GM19043 (cell line): ENCODE results near the gene MTSS2.

Source experiments
- ATAC-seq: cut with Tn5 transposase; IDR thresholded peaks from one replicate; pipeline ENCODE4 v1.9.1; 2021; ENCODE audit warnings: low read depth; ENCODE audit not compliant: unreplicated experiment

Gene MTSS2

DNA sequence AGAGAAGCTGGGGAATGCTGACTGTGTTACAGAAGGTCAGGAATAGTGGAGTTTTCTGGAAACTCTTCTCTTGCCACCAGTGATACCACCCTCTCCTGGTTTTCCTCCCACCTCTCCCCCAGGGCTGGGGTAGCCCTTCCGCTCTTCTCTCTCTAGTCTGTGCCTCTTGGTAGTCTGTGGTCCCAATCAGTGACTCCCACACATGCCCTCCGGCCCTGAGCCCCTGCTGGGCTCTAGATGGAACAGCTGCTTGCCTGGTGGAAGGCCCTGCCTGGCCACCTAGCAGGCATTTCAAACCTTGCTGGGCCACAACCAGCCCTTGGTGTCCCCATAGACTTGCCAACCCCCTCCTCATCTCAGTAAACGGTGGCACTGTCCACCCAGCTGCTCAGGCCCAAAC lies 15.2 kb upstream of the MTSS2 start:
- no peak for ATAC-seq

DNA sequence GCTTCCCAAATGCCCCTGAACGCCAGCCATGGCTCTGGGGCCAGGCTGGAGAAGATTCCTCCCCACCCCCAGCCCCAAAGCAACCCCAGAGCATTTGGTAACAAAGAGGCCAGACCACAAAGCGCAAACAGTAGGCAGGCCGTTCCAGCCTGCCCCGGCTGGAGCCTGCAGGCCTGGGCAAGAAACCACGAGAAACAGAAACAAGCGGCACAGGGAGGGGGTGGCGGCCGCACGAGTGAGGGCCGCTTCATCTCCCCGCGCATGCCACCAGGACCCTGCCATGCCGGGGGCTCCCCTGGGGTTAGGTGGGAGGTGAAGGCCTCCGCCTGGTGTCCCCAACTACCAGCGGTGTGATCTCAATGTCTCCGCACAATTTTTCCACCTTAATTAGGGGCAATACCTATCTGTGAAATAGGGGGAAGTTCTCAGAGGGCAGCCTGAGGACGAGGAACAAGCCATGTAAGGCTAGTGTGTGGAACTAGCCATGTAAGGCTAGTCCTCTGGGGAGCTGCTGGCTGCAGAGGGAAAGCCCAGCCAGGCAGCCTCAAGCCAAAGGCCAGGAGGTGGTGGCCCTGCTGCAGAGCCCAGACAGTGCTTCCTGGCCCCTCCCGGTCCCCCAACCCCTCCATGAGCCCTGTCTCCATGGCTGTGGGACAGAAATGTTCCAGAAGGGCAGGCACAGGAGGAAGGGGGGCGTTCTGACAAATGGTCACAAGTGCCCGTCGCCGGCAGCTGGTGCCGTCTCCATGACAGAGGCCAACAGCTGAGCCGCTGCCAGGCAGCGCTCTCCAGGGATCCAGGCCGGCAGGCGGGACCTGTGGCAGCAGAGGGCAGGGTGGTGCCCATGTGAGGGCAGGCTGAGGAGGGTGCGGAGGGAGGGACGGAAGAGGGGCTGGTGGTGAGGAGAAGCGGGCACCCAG lies 14.5 kb upstream of the MTSS2 start:
- no peak for ATAC-seq

GRCh38 chr16:70699696-70700095 lies 13.8 kb upstream of the MTSS2 start:
- no peak for ATAC-seq

GRCh38 chr16:70698901-70699300 lies 13.0 kb upstream of the MTSS2 start:
- no peak for ATAC-seq

DNA sequence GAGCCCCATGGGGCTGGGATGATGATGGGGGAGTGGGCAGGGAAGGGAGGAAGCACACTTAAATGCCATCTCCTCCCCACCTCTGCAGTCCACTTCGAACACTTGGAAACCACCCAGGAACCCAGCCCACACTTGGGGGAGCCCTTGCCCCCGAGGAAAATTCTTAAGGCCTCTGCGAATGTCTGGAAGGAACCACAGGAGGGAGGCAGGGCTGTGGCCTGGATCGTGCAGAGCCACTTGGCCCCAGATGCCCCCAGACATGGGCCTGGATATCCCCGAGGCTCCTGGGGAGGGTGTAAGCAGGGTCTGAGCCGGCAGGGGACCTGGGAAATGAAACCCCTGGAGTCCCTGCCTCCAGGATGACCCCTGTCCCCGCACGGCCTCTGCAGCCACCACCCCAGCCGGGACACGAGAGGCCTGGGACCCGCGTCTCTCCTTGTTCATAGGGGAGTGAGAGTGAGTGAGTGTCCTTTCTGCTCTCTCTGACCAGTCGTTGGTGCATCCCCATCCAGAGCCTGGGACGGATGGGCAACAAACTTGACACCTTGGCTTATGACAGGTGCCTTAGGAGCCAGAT lies 11.8 kb upstream of the MTSS2 start:
- no peak for ATAC-seq

DNA sequence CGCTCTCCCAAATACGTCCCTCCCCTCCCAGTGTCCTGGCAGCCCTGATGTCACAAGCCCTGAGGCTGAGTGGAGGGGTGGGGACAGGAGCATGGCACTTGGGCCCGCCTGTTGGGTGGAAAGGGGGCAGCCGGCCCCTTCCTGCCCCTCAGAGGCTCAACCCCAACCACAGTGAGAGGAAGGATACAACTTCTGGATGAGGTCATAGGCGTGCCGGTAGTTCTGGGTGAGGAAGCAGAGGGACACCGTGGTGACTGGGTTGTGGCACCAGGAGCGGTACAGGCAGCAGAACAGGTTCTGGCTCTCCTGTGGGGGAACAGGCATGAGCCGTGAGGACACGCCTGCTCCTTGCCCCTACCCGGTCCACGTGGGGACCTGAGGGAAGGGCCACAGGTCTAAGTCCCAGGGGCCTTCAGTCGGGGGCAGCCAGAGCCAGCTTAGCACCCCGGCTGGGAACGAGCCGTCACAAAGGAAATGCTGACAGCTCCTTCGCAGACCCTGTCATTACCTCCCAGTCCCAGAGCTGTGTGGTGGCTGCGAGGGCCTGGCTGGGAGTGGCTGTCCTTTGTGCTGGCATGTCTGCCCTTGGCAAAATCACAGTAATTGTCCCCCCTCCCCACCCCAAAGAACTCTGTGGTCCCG lies 11.2 kb upstream of the MTSS2 start:
- no peak for ATAC-seq

- ATAC-seq: no peak
Observed at GRCh38 chr16:70696355-70696754, 10.5 kb upstream of the MTSS2 start.

DNA sequence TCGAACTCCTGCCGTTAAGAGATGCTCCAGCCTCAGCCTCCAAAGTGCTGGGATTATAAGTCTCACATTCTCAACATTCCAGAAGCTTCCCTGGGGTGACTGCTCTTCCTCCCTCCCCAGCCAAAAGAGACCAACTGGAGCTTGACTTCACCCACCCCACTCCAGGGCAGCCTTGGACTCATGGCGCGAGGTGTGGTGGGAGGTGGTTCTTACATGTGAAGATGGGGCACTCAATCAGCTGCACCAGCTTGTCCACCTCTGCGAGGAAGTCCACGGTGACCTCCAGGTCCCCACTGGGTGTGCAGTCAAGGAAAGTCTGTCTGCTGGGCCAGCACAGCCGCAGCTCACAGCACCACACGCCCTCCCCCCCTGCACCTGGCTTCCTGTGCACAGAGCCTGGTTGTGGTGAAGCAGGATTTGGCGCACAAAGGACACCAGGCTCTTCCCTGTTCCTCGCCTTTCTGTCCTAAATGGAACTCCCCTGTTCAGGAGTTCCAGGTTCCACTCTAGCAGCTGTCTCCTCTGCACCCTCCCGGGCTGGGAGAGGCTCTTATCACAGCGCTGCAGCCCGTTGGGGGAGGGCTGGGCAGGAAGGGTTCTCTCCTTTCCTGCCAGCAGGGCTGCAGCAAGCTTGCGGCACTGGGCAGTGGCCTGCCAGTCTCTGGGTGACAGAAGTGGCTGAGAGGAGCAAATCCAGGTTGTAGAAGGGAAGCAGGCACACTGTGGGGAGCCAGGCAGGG lies 9.6 kb upstream of the MTSS2 start:
- peak; percentile 40 for ATAC-seq

GRCh38 chr16:70694868-70695218 lies 9.0 kb upstream of the MTSS2 start:
- ATAC-seq: no peak

GRCh38 chr16:70694088-70694867 lies 8.4 kb upstream of the MTSS2 start:
- no peak for ATAC-seq

DNA sequence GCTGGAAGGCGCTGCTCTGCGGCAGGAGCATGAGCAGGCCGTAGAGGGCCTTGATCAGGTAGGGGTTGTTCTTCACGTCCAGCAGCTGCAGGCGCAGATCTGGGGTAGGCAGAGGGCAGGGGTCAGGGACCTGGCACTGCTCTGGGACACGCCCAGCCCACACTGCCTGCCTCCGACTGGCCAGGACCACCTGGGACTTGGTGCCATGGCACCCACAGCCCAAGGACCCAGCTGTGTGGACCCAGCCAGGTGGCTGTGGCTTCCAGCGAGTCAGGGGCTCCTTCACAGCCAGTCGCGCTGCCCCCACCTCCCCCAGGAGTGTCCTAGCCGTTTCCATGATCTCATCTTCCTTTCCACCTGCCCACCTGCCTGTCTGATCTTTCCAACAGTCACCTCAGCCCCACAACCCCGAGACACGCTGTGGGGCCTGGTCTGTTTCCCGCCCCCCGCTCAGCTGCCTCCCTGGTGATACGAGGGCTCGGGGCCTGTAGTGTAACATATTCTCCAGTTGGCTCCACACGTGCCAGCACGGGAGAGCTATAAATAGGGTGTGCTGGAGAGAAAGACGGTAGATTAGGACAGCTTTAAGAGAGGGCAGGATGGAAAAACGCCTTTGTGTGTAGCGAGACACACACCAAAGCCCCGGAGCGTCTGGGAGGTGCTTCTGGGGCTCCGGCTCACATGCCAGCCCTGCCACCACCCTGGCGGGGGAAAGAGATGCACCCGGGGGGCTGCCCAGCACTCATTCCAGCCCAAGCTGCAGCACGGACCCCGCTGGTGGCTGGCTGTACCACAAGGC lies 7.2 kb upstream of the MTSS2 start:
- ATAC-seq: no peak

DNA sequence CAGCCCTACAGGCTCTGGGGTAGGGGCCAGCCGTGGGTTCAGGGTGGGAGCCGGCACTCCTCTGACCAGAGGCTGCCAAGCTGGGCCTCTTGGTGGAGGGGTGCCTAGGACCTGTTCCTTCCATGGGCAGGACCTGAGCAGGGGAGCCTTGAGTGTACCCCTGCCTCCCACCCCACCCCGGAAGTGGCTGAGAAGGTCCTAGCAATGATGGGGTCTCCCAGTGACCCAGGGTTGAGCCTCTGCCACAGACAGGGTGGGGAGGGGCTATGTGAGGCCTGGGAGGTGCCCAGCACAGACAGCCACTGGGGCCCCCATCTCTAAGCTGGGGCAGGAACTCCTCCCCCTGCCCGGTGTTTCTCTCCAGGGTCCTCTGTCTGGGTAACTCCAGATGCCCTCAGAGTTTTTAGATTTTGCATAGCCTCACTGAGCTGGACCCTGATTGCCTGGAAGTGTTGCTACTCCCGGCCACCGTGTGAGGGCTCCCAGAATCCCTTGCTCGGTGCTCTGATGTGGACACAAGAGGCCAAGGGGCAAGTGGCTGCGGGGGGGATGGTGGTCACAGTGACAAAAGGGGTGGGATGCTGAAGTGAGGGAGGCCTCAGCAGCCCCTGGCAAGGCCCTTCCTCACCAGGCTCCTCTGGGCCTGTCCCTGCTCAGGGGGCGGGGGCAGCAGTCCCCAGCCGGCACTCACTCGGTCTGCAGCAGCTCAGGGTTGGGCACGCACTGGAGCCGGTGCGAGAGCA lies 6.4 kb upstream of the MTSS2 start:
- ATAC-seq: no peak

DNA sequence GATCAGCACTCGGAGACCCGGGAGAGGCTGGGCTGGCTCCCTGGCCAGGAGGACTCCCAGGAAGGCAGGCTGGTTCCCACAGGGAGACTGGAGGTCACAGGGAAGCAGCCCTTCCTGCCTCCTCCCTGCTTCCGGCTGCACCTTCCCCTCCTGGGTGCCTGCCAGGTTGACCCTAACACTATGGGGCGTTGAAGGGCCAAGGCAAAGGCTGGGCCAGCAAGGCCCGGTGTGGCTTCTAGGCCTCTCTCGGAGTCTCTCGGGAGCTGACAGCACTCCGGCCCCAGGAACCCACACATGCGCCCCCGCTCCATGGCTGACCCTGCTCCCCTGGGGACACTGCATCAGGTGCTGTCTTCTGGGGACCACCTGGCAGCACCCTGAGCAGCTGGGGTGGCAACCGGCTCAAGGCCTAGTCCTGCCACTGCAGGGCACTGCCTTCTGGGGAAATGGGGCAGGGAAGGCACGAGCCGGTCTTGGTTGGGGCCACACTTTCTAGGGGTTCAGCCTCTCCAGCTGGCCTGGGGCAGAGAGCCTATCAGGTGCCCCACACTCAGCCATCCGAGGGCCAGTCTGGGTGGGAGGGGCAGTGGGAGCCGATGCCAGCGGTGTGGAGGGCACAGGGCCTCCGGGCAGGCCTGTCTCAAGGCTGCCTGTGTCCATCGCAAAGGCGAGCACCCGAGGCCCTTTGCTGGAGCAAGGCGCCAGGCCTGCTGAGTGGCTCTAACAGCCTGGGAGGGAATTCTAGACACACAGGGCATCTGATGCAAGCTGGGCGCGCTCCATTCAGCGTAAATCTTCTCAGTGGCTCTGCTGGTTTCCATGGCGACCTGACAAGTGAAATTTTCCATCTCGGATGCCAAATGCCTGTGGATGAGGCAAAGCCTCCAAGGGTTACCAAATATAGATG lies 5.6 kb upstream of the MTSS2 start:
- no peak for ATAC-seq

DNA sequence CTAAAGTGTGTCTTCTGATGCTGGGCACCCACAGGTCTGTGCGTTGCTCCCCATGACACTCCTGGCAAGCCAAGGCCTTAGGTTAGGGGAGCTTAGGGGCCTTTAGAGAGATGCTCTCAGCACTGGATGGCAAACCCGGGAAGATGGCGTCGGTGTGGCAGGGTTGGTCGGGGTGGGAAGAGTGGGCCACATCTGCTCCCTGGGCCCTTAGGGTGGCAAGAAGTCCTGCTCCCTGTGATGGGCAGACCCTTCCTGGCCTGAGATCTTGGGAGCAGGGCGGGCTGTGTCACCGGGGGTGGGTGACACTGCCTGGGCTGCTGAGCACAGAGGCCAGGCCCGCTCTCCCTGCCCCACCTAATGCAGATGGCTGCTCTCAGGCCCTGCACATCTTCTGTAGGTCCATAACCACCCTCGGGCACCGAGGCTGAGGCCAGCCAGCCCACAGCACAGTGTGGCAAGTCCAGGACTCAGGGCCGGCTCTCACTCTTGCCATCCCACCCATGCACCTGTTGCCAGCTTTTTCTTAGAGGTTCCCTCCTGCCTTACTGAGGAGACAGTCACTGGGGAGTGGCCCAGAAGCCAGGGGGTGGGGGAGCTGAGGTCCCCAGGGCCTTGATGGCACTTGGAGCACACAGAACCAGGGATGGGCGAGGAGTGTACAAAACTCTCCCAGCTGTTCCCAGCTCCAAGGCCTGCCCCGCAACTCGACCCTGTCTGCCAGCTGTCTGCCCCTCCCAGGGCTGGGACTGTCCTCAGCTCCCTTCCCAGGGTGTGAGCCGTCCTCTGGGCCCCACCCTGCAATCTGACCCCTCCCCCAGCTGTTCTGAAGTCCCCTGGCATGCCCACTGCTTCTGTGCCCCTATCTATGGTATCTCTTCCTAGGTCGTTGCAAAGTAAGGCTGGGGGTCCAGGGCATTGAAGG lies 4.4 kb upstream of the MTSS2 start:
- ATAC-seq: no peak

- ATAC-seq: no peak
Observed at GRCh38 chr16:70689035-70689969, 3.4 kb upstream of the MTSS2 start.

DNA sequence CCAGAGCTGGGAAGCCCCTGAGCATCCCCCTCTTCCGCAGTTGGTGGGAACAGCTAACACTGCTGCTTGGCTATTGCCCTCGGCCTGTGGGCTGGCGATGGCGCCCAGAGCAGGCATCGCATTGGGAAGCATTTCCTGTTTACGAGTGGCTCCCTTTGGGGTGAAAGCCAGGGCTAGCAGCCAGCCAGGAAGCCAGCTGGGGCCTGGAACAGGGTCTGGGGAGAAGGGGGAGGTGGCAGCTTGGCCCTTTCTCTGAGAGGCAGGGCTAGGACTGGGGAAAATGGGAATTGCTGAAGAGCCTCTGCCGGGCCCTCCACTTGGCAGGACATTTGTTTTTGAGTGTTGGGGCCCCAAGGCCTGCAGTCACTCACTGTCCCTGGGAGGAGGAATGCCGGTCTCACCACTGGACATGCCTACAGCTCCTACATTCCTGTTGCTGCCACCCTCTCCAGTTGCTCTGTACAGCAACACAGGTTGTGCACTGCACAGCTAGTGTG lies 2.4 kb upstream of the MTSS2 start:
- ATAC-seq: no peak
